Subcutaneous abdominal adipose tissue (tissue), 5 donors: ENCODE data around the gene RELL1.

ENCODE experiments used
- H3K27ac ChIP-seq: one replicate; pipeline ENCODE4 v1.7.0; 2013; ENCODE audit warnings: low read depth, mild to moderate bottlenecking, inconsistent platforms, low read length, moderate library complexity
- H3K27me3 ChIP-seq, 5 donors: one replicate each; pipeline ENCODE4 v1.7.0; 2013; ENCODE audit warnings: low read length in 5 of 5, inconsistent platforms in 1 of 5; ENCODE audit not compliant: control insufficient read depth in 5 of 5, insufficient read depth in 4 of 5
- H3K36me3 ChIP-seq, 5 donors: one replicate each; pipeline ENCODE4 v1.7.0; 2013; ENCODE audit warnings: low read length in 5 of 5; ENCODE audit not compliant: control insufficient read depth in 5 of 5, insufficient read depth in 5 of 5
- H3K4me1 ChIP-seq, 5 donors: one replicate each; pipeline ENCODE4 v1.7.0; 2013; ENCODE audit warnings: low read length in 5 of 5, mild to moderate bottlenecking in 3 of 5, moderate library complexity in 1 of 5; ENCODE audit not compliant: control insufficient read depth in 5 of 5, insufficient read depth in 5 of 5
- H3K4me3 ChIP-seq, 5 donors: one replicate each; pipeline ENCODE4 v1.7.0; 2013; ENCODE audit warnings: low read length in 5 of 5, low read depth in 1 of 5
- H3K9ac ChIP-seq, 5 donors: one replicate each; pipeline ENCODE4 v1.7.0; 2013; ENCODE audit warnings: low read length in 5 of 5, mild to moderate bottlenecking in 4 of 5, moderate library complexity in 3 of 5
- H3K9me3 ChIP-seq, 5 donors: one replicate each; pipeline ENCODE4 v1.7.0; 2013; ENCODE audit warnings: low read length in 5 of 5; ENCODE audit not compliant: control insufficient read depth in 5 of 5
- donor health status: healthy.
- donor health status: healthy.
- donor health status: healthy.
- donor health status: healthy.
- donor health status: healthy.

RELL1 gene

DNA sequence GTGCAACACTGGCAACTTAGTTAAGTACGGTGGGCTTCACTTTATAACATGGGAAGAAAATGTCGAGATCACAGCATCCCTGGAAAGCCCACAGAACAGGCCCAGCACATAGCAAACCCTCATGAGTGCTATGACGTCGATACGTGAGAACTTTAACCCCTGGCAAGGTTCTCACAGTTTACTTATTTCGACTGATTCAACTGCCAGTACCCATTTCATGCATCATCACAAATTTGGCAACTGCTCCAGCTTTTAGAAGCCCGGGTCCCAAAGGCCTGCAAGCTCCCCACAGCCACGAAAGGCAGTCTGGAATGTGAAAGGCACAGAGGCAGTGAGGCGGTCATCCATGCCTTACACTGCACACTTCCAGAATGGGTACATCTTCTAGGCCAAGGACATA is 41.2 kb downstream of the RELL1 start:
- no peak overlapping the region for H3K4me3 ChIP-seq
- H3K36me3 ChIP-seq: peaks cover 3 to 34% (median 28%) of the 10 kb centered on the region in 5 donors
- no peak overlapping the region for H3K27ac ChIP-seq
- H3K9ac ChIP-seq: no peak overlapping the region
- H3K4me1 ChIP-seq: peaks cover 5 to 30% (median 15%) of the 10 kb centered on the region in 5 donors
- no peaks in the 10 kb centered on the region for H3K9me3 ChIP-seq
- peaks cover 0 to 2% (median 0%) of the 10 kb centered on the region in 5 donors for H3K27me3 ChIP-seq

GRCh38 chr4:37641886-37642849 is 44.0 kb downstream of the RELL1 start:
- Histone ChIP-seq H3K27ac (peak overlapping the region; percentile 5), H3K4me1 (peaks cover 0 to 27% (median 14%) of the 10 kb centered on the region in 5 donors), H3K9ac (no peak overlapping the region)

DNA sequence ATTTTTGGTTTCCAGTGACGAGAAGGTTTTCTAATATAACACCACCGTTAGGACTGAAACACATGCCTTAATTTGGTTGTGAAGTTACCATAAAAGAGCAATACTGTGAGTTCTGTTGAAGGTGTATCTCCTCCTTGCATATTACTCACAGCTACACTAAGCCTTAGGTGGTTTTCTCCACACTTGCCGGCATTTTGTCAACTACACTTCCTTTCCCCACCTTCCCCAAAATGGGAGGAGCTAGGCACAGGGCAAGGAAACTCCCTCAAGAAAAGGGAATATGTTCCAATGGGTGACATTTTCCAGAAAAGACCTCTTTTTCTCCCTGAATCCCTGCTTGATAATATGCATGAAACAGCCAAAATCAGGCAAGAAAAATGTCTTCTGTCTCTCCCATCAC is 44.8 kb downstream of the RELL1 start:
- no peak overlapping the region for H3K4me3 ChIP-seq
- H3K4me1 ChIP-seq: peaks cover 0 to 27% (median 14%) of the 10 kb centered on the region in 5 donors
- no peaks in the 10 kb centered on the region for H3K9me3 ChIP-seq
- no peaks in the 10 kb centered on the region for H3K27me3 ChIP-seq
- H3K9ac ChIP-seq: no peak overlapping the region
- peaks cover 0 to 28% (median 21%) of the 10 kb centered on the region in 5 donors for H3K36me3 ChIP-seq
- H3K27ac ChIP-seq: no peak overlapping the region

More at GRCh38 chr4:37641886-37642849, 44.0 kb downstream of the RELL1 start:
- H3K9me3 ChIP-seq: no peaks in the 10 kb centered on the region
- H3K4me3 ChIP-seq: no peak overlapping the region
- H3K36me3 ChIP-seq: peaks cover 0 to 29% (median 20%) of the 10 kb centered on the region in 5 donors
- no peaks in the 10 kb centered on the region for H3K27me3 ChIP-seq

- Histone ChIP-seq H3K4me3 (no peak overlapping the region), H3K9me3 (no peaks in the 10 kb centered on the region), H3K27ac (no peak overlapping the region), H3K4me1 (peaks cover 0 to 16% (median 14%) of the 10 kb centered on the region in 5 donors), H3K9ac (no peak overlapping the region), H3K27me3 (no peaks in the 10 kb centered on the region), H3K36me3 (peaks cover 0 to 30% (median 21%) of the 10 kb centered on the region in 5 donors)
Observed at GRCh38 chr4:37639551-37640285, 46.5 kb downstream of the RELL1 start.

DNA sequence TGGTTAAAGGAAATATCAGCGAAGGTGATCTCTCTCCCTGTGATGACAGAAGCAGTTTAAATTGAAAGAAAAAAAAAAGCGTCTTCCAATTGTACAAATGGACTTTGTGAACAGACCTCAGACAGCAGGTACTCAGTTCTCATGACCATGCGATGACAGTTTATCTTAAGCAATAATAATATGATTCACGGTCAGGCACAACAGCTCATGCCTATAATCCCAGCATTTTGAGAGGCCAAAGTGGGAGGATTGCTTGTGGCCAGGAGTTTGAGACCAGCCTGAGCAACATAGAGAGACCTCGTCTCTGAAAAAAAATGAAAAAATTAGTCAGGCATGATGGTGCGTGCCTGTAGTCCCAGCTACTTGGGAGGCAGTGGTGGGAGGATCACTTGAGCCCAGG is 51.0 kb downstream of the RELL1 start:
- Histone ChIP-seq H3K36me3 (peaks cover 0 to 55% (median 37%) of the 10 kb centered on the region in 5 donors), H3K9ac (no peak overlapping the region), H3K4me3 (no peak overlapping the region), H3K27me3 (no peaks in the 10 kb centered on the region), H3K4me1 (peaks cover 0 to 42% (median 27%) of the 10 kb centered on the region in 5 donors), H3K27ac (no peak overlapping the region), H3K9me3 (no peaks in the 10 kb centered on the region)

DNA sequence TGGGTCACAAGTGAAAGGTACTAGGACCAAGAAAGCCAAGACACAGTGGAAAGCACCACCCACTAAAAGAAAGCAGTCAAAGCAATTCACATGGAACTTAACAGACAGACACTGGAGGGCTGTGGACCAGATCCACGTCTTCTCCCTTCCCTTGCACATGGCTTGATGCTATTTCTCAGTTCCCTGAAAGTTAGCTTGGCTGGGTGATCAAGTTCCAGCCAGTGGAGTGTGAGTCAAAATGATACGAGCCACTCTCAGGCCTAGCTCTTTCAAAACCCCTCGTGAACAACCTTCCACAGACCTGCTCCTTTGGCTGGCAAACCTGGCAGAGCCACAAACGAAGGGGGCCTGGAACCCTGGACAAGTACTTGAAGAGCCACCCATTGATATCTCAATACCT is 52.0 kb downstream of the RELL1 start:
- H3K36me3 ChIP-seq: peaks cover 0 to 64% (median 42%) of the 10 kb centered on the region in 5 donors
- no peaks in the 10 kb centered on the region for H3K27me3 ChIP-seq
- no peaks in the 10 kb centered on the region for H3K9me3 ChIP-seq
- no peak overlapping the region for H3K4me3 ChIP-seq
- H3K4me1 ChIP-seq: peaks cover 0 to 35% (median 19%) of the 10 kb centered on the region in 5 donors
- H3K9ac ChIP-seq: no peak overlapping the region
- no peak overlapping the region for H3K27ac ChIP-seq

DNA sequence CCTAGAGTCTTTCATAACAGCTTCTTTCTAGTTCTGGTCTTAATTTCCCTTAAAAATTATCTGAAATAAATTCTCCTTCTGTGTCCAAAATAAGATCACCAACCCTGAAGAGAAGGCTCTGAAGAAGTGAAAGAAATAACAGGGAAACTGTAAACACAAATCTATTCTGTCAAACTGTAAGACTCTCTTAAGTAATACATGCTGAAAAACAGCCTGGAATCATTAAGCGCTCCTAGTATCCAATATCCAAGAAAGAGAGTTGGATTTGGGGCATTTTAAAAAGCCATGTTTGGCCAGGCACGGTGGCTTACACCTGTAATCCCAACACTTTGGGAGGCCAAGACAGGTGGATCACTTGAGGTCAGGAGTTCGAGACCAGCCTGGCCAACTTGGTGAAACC is 53.3 kb downstream of the RELL1 start:
- H3K4me1 ChIP-seq: peaks cover 0 to 42% (median 24%) of the 10 kb centered on the region in 5 donors
- peaks cover 0 to 71% (median 38%) of the 10 kb centered on the region in 5 donors for H3K36me3 ChIP-seq
- peak overlapping the region; percentile 80 for H3K27ac ChIP-seq
- no peak overlapping the region for H3K4me3 ChIP-seq
- no peaks in the 10 kb centered on the region for H3K9me3 ChIP-seq
- H3K9ac ChIP-seq: peak overlapping the region in 1 of 5 donors; percentile 35
- H3K27me3 ChIP-seq: no peaks in the 10 kb centered on the region

DNA sequence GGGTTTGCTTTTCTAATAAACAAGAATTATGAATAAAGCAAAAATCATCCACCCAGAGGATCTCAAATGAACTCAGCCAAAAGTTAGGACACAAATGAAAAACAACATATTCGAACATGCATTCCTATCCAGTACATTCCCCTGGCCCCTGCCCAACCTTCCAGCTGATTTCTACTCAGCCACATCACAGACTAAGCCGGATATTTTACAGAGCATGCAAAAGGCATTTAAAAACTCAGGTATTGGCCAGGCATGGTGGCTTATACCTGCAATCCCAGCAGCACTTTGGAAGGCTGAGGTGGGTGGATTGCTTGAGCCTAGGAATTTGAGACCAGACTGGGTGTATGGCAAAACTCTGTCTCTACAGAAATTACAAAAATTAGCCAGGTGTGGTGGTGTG is 54.6 kb downstream of the RELL1 start:
- no peaks in the 10 kb centered on the region for H3K27me3 ChIP-seq
- H3K27ac ChIP-seq: peak overlapping the region; percentile 80
- peaks cover 0 to 48% (median 28%) of the 10 kb centered on the region in 5 donors for H3K4me1 ChIP-seq
- peak overlapping the region in 1 of 5 donors; percentile 11 for H3K9ac ChIP-seq
- H3K36me3 ChIP-seq: peaks cover 3 to 59% (median 27%) of the 10 kb centered on the region in 5 donors
- no peak overlapping the region for H3K4me3 ChIP-seq
- no peaks in the 10 kb centered on the region for H3K9me3 ChIP-seq

DNA sequence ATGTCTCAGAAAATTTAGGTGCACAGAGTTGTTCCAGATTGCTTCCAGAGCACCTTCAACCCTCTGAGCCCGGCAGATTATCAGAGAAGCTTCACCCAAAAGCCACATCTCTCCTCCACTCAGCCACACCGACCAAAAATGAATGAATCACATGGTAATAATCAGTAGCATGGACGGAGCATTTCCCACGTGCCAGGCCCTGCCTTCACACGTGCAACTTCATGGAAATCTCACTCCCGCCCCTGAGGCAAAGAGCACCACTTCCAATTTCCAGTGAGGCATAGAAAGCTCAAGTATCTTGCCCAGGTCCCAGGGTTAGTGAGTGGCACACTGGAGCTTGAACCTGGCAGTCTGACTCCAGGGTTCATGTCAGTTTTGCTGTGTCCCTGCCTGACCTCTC is 56.5 kb downstream of the RELL1 start:
- Histone ChIP-seq H3K27ac (peak overlapping the region; percentile 39), H3K27me3 (no peaks in the 10 kb centered on the region), H3K4me3 (no peak overlapping the region), H3K4me1 (peaks cover 0 to 48% (median 28%) of the 10 kb centered on the region in 5 donors), H3K9me3 (no peaks in the 10 kb centered on the region), H3K36me3 (peaks cover 3 to 53% (median 22%) of the 10 kb centered on the region in 5 donors), H3K9ac (no peak overlapping the region)
